Activated T-cell treated with anti-CD3 and anti-CD28 coated beads, Interleukin-2, amount 50 U/mL, for 48 hours (primary cell): ENCODE results near the gene UBASH3B.

Experiments used
- DNase-seq, 2 experiments: peaks; one replicate each; pipeline ENCODE4 v3.0.0-alpha.2; 2020

Gene UBASH3B

DNA sequence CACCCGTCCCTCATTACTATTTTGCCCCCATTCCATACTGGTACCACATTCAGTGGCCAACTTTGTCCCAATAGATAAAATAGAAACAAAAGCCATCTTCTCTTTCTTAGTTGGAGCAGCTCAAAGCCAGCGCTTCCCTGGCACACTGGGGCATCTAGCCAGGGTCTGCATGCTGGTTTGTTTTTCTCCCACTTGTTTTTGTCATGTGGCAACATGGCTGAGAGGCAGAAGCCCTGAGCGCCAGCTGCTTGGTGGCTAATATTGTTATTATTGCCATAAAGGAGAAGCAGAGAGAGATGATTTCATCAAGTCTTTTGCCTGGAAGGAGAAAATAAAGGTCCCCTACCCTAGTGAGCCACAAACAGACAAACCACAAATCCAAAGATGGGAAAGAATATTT is 134.4 kb downstream of the UBASH3B start:
- no peak for DNase-seq

- DNase-seq, result no peak
Measured at GRCh38 chr11:122791411-122791810, 135.9 kb downstream of the UBASH3B start.

DNA sequence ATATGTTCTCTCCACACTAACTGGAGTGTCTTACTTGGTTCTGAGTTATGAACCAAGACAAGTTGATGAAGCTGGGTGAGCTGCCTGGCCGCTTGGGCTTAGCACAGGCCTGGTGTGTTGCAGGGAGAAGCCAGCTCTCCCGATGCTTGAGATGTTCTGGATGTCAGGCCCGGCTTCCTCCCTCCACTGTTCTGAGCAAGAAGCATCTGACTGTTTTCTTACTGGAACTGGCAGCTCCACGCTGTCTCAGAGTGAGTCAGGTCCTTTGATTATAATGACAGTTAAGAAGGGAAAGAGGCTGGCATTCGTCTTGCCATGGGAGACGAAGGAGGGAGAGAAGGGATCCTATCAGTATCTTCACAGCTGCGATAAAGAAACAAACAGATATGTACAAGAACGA is 136.3 kb downstream of the UBASH3B start:
- no peak for DNase-seq

DNA sequence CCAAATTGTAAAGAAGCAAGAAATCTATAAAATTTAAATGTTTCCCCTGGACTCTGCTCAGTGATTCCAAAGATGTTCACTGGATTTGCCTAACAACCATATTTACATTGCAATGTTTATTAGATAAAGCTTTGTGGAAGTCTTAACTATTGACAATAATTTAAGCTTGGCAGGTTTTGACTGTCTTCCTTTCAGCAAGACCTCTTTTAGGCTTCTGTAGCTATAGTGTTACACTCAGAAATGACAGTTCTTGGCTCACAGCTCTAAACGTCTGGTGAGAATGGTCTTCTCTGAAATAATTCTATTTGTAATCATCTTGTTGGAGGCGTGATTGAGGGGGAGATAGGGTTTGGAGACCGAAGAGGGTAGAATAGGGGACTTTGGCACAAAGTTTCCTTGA is 138.0 kb downstream of the UBASH3B start:
- DNase-seq, result no peak

- no peak for DNase-seq
Measured at GRCh38 chr11:122795307-122795706, 139.8 kb downstream of the UBASH3B start.

- DNase-seq, result peak; percentile 83 to 84
Measured at GRCh38 chr11:122796128-122796717, 140.7 kb downstream of the UBASH3B start.

GRCh38 chr11:122797651-122798050 is 142.1 kb downstream of the UBASH3B start:
- DNase-seq, result no peak

DNA sequence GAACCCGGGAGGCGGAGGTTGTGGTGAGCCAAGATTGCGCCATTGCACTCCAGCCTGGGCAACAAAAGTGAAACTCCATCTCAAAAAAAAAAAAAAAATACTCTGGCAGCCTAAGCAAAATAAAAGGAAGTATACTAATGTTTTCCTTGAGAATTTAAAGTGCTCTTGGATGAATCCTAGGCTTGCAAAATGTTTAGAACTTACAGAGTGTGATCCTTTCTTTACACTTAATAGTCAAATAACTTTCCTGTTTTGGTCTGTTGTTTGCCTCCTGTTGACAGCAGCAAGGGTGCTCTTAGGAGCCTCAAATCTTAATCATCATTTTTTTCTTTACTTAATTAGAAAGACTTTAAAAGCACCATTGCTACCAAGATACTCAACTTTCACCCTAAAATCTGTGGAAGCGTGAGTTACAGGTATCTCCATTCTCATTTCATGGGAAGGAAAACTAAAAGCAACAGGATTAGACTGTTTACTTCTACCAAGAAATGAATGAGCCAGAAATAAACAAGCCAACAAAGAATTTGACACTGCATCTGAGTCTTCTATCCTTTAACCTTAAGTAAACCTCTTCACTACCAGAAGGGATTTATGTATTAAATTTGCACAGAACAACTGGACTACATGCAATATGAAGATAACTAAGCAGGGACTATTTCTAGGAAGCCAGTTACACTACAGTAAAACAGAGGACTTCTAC is 144.0 kb downstream of the UBASH3B start:
- DNase-seq, result no peak

GRCh38 chr11:122802876-122803275 is 147.4 kb downstream of the UBASH3B start:
- DNase-seq, result no peak

DNA sequence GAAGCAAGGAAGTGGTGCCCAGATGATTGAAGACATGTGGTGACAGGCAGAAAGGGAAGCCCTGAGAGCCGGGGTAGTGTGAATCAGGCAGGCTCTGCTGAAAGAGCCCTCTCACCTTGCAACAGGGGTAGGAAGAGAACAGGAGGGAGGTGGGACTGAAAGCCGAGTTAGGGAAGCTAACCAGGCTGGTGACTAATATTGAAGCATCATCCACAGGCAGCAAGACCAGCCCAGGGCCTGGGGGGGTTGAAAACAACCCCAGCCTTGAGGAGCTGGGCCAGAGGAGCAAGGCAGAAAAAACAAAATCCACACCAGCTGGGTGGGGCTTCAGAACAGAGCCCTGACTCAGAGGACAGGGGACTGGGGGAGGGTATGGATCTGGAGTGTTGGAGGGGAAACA is 147.8 kb downstream of the UBASH3B start:
- no peak for DNase-seq

GRCh38 chr11:122803716-122804115 is 148.2 kb downstream of the UBASH3B start:
- DNase-seq, result no peak

DNA sequence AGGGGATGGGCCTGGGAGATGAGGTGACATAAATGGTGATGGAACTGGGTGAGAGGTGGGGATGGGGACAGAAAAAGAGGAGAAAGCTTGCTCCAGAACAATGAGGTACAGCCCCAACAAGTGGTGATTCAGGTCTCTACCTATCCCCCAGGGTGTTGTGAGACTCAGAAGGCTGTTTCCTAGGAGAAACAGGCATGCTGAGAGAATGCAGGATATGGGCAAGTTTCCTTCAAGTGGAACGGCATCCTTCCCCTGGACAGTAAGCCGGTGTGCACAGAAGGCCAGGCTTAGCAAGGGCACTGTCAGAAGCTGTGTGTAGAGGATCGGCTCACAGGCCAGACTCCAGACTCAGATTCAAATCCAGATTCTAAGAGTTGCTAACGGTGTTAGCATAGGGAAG is 148.6 kb downstream of the UBASH3B start:
- no peak for DNase-seq

DNA sequence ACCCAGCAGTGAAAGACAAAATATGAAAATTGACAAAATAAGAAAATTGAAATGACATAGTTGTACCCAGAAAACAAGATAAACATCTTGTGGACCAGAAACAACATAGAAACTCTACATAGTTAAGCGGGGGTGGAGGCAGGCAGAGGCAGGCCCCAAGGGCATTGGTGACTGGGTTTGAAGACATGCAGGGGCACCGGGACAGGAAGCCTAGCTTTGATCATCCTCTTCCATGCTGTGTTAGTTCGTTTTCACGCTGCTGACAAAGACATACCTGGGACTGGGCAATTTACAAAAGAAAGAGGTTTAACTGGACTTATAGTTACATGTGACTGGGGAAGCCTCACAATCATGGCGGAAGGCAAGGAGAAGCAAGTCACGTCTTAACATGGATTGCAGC is 149.3 kb downstream of the UBASH3B start:
- DNase-seq, result no peak

DNA sequence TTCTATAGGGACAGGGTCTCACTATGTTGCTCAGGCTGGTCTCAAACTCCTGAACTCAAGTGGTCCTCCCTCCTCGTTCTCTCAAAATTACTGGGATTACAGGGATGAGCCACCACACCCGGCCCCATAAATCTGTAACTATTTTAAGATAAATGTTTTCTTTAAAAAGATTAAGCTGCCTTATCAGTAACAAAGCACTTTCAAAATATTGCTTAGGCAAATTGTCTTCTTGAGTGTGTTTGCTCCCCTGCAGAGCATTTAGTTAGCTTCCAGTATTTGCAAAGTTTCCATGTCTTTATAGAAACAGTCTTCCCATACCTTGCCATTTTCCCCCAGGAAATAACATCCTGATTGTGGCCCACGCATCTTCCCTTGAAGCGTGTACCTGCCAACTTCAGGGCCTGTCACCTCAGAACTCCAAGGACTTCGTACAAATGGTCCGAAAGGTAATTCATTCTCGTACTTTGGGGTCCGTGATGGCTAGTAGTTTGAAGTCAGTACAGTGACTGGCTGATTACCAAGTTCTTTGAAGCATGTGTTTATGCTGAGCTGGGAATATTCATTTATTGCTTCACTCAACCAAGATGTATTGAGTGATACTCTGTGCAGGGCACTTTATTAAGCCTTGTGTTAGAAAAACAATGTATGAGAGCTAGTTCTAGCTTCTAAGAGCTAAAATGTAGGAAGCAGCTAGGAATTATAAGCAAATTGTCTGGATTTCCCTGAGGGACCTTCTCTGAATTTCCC is 152.4 kb downstream of the UBASH3B start:
- DNase-seq, result no peak

- DNase-seq, result peak; percentile 32 to 40
Measured at GRCh38 chr11:122808478-122808869, 153.0 kb downstream of the UBASH3B start.

GRCh38 chr11:122809866-122810265 is 154.3 kb downstream of the UBASH3B start:
- no peak for DNase-seq

- no peak for DNase-seq
Measured at GRCh38 chr11:122811721-122812120, 156.2 kb downstream of the UBASH3B start.

- no peak for DNase-seq
Measured at GRCh38 chr11:122812638-122813037, 157.1 kb downstream of the UBASH3B start.

DNA sequence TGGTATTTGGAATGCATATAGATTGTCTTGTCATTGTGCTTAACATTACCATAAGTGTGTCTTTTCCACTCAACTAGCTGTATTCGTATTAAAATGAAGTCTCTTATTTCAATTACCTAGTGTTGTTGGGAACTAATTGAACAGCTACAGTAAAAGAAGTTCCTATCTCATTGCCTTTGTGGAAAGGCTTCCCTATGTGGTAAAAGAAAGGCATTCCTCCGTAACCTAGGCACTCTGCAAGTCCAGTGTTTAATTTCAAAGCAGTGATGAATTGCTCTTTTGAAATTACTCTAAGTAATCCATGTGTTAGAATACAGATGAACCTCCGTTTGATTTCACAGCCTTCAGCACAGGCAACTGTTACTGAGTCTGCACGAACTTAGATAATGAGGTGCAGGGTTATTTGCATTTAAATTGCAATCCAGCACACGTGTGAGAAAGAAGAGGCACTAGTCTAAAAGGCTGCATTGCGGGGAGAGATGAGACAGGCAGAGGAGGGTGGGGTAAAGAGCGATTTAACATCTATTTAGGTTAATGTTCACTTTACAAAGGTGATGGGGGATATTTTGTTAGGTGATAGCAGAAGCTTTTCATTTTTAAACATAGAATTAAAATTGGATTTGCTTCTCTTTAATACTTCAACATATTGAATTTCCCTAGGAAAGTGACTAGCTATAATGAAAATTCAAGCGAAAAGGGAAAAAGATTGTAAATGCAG is 157.8 kb downstream of the UBASH3B start:
- DNase-seq, result no peak

- DNase-seq, result no peak
Measured at GRCh38 chr11:122813894-122814270, 158.4 kb downstream of the UBASH3B start.

- DNase-seq, result no peak
Measured at GRCh38 chr11:122814401-122814800, 158.9 kb downstream of the UBASH3B start.

- DNase-seq, result no peak
Measured at GRCh38 chr11:122815900-122816299, 160.4 kb downstream of the UBASH3B start.

GRCh38 chr11:122816761-122817520 is 161.4 kb downstream of the UBASH3B start:
- DNase-seq, result no peak
